Stimulated activated CD4-positive, alpha-beta T cell treated with anti-CD3 and anti-CD28 coated beads, Interleukin-4, amount 100 ng/mL, for 48 hours (primary cell): Measurements from ENCODE around the gene PPP2R5E.
"Not testable (repeated sequence)": the region's sequence is repeated elsewhere in the genome, so short reads cannot be mapped to it uniquely, and the experiment has no call there.

Source experiments
- DNase-seq, 2 donors: peaks; one replicate each; pipeline ENCODE4 v3.0.0-alpha.2; 2020; ENCODE audit warnings: low read depth in 2 of 2

The PPP2R5E gene

DNA sequence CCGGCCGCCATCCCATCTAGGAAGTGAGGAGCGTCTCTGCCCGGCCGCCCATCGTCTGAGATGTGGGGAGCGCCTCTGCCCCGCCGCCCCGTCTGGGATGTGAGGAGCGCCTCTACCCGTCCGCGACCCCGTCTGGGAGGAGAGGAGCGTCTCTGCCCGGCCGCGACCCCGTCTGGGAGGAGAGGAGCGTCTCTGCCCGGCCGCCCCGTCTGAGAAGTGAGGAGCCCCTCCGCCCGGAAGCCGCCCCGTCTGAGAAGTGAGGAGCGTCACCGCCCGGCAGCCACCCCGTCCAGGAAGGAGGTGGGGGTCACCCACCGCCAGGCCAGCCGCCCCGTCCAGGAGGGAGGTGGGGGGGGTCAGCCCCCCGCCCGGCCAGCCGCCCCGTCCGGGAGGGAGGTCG is 20.7 kb downstream of the PPP2R5E start:
- DNase-seq, result not testable (repeated sequence)

DNA sequence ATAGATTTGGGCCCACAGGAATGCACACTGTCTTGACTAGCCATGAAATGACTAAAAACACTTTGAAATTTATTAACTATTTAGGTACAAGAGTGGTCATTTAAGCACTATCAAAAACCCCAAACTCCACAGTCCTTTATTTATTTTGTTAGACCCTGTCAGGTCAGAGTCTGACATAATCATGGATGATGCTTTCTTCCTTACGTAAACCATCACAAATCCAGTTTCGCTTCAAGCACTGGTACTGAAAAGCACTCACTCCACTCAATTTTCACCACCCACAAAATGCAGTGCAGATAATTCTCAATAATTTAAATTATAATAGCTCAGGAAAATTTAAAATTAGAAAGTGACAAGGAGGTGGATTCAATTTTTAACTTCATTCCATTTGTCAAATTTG is 25.8 kb downstream of the PPP2R5E start:
- DNase-seq, result no peak

DNA sequence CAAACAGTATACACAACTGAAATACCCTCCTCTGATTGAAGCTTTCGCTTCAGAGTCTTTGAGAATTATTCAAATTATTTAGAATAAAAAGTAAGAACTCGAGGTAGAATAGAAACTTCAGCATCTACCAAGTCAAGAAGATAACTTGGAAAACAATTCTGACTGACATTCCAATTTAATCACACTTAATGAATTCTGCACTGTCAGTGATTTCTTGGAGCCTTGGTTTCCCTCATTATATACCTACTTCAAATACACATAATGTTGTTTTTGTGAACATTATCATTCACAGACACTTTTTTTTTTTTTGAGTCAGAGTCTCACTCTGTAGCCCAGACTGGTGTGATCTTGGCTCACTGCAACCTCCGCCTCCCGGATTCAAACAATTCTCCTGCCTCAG is 27.9 kb downstream of the PPP2R5E start:
- no peak for DNase-seq

DNA sequence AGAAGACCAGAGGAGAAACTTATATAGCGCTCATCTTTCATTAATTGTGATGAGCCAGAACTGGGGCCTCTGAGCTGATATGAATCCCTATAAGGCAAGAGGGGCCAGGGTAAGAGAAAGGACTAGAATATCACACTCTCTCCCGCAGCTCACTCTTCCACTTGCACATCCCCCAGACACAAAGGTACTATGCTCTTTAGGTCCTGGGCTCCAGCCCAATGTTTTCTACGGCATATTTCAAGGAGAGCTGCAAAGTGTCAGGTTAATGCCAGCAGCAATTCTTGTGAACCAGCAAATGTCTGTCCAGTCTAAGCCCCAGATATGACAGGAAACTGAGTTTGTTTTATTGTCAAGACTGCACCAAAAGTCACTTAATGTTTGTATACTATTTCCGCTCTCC is 29.4 kb downstream of the PPP2R5E start:
- DNase-seq, result no peak

DNA sequence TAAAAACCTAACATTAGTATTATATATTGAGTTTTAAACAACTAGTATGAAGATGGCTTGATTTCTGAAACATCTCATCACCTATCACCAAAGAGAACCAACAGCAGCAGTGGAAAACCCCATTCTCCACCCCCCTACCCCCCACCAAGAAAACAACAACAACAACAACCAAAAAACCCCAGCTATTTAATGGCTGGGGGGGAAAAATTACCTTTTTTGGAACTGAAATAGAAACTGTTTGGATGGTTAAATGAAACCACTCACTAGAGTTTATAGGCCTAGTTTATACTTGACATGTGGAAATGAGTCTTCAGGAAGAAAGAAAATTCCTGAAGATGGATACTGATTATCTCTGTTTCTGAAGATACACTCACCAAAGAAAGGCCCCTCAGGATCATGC is 30.3 kb downstream of the PPP2R5E start:
- no peak for DNase-seq

DNA sequence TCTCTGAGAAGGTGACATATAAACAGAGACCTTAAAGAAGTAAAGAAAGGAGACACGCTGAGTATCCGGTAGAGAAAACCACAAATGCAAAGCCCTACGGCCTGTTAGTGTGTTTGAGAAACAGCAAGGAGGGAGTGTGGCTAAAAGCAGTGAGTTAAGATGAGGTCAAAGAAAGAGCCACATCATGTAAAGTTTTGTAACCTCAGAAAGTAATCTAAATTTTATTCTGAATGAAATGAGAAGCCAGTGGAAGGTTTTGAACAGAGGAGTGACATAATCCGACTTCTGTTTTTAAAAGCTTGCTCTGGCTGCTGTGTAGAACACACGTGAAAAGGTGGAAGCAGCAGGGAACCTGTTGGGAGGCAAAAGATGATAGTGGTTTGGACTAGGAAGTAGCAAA is 32.6 kb downstream of the PPP2R5E start:
- no peak for DNase-seq

DNA sequence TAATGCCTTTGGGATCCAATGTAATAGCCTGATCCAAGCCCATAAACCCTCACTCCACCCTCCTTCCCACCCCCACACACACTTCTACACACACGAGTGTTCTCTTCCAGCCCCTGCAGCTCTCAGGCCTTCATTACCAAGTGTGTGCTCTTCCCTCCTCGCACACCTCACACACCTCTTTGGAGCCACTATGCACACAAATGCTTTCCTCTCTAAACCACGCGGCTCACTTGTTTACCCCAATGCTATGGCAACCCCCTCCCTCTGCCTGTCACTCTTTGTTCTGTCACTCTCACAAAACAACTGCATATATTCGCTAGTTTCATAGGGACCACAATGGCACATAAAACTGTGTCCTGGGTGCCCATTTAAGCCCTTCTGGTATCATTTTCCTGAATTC is 35.1 kb downstream of the PPP2R5E start:
- DNase-seq, result no peak

DNA sequence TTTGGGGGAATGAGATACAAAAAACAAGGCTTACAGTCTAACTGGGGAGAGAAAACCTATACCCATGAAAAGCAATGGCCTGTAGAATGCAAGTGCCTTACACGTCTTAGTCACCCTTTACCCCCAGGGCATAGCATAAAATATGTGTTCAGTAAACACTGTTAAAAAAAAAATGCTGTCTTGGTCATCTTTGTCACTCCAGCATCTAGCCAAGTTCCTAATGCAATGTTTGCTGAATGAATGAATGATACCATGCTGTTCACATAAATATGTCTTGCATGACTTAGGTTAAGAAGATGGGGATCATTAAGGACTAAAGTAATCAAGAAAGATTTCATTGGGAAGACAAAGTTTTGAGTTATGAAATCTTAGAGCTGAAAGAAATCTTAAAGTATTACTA is 38.5 kb downstream of the PPP2R5E start:
- no peak for DNase-seq

DNA sequence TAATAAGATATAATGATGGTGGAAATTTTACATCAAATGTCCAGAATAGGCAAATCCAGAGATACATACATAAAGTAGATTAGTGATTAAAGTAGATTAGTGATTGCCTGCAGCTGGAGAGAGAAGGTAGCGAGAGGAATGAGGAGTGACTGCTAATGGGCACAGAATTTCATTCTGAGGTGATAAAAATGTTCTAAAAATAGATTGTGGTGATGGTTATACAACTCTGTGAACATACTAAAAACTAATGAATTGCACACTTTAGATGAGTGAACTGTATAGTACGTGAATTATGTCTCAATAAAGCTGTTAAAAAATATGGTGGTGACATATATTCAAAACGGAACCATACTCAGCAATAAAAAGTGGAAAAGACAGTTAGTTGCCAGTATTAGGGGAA is 41.7 kb downstream of the PPP2R5E start:
- DNase-seq, result no peak

DNA sequence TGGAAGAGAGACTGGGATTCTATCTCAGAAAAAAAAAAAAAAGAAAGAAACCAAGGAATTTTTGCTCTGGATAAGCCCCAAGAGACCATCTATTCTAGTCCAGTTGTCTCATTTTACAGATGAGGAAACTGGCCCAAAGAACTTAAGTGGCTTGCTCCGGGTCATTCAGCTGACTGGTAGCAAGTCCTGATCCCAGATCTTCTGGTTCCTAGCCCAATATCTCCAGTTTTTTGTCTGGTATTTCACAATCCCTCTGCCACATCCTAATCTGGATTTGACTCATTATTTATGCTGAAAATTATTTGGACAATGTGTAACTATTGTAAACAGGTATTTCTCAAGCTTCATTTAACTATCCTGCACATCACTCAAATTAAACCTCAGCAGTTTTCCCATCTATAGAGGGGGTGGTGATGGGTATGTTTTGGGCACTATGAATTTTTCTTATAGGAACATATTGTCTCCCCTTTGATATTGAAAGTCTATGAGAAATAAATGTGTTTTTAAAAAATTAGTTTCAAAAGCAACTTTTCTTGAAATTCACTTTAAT is 43.4 kb downstream of the PPP2R5E start:
- DNase-seq, result no peak

DNA sequence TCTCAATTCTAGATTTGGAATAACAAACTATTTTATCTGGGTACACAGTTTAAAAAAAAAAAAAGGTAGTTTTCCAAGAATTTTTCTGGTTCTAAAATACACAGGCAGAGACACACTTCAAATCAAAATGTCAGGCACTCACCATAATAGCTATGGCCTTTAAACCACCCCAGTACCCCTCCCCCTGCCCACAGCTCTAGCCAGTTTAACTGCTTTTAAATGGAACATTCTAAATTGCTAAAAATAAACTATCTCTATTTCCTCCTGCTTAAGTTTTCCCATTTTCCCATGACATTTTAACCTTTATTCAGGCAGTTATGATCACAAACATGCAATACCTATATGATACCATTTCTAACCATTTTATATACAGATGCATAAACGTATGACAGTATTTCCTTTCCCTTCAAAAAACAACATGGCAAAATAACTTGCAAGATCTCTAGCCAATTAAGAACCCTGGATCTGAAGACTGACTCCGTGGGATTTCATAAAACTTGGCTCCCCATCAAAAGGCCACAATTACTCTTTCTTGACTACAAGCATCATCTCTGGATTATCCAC is 46.3 kb downstream of the PPP2R5E start:
- no peak for DNase-seq

DNA sequence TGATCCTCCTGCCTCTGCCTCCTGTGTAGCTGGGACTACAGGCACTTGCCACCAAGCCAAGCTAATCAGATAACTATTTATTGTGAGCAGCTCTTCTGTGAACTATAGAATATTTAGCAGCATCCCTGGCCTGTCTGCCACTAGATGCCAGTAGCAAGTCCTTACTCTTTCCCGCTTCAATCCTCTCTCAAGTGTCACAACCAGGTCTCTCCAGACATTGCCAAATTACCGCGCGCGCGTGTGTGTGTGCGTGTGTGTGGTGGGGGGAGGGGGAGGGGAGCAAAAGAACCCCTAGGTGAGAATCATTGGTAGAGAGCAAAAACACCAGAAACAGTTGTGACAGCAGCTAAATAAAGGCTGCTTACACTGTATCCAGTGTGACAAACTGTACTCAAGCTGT is 49.9 kb downstream of the PPP2R5E start:
- DNase-seq, result no peak

DNA sequence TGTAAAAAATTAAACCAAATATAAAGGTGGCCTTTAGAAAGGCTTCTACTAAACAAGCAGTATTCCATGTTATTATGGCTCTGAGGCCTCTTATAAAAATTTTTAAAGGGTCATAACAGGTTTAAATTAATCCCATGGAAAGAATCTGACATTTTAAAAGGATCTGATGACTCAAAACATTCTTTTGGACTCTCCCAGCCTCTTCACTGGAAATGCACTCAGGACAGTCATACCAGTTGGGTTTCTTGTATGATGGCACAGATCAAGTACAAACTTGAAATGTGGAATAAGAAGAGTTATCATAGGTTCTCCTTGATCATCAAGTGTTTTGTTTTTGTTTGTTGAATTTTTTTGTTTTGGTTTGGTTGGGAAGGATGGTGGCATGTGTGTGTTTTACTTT is 50.8 kb downstream of the PPP2R5E start:
- DNase-seq, result no peak

DNA sequence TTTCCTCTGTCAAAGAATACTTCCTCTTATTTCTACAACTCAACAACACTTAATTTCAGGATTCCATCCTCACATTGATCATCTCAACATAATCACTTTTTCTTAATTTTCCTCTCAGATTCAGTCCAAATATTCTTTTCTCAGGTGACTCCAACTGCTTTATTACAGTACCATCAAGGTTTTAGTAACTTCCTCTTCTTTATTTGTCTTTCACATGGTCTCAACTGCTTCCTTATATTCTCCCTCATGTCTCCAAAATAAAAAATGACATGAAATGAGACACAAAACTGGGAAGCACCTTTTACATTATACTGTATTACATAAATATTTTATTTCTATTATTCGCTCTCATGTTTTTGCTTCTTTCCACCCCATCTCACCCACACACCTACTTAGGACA is 55.5 kb downstream of the PPP2R5E start:
- no peak for DNase-seq

DNA sequence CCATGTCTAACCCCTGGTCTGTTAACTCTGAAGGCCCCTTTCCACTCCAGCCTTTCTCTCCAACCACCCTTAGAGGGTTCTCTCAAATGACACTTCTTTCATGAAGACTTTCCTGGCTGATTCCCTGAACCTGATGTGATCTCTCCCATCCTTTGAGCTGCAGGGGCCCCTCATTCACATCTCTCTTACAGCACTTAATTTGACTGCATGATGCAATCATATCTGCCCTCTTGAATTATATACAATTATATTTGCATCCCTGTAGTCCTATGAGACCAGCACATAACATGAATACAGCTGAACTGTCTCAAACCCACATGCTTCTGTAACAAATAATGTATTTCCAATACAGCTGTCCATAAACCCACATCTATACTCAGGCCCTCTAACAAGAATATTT is 56.4 kb downstream of the PPP2R5E start:
- no peak for DNase-seq

DNA sequence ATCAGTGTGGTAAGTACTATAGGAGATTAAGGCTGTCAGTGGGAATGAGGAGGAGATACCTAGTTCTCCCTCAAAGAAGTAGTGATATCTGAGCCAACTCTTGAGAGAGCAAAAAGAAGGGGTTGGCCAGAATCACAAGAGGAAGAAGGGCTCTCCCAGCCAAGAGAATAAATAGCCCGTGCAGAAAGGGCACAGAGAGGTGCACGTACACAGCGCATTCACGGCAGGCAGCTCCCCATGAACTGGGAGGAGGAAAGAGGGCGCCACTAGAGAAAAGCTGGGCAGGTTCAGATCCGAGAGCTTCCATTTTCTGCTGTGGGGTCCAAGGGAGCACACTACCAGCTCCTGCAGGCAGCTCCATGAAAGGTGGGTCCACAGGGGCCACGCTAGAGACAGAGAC is 59.9 kb downstream of the PPP2R5E start:
- no peak for DNase-seq

DNA sequence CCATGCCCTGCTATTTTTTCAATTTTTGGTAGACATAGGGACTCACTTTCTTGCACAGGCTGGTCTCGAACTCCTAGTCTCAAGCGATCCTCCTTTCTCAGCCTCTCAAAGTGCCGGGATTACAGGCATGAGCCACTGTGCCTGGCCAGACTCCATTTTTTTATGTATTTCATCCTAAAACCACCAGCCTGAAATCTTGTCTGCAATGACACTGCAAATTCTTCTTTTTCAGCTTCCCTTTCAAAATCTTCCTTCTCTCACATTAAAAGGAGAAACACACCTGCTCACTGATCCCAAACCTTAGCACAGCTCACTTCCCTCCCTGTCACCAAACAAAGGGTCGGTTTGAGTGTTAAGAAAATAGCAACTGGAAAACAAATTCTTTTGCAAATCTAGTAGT is 62.6 kb downstream of the PPP2R5E start:
- DNase-seq, result no peak

DNA sequence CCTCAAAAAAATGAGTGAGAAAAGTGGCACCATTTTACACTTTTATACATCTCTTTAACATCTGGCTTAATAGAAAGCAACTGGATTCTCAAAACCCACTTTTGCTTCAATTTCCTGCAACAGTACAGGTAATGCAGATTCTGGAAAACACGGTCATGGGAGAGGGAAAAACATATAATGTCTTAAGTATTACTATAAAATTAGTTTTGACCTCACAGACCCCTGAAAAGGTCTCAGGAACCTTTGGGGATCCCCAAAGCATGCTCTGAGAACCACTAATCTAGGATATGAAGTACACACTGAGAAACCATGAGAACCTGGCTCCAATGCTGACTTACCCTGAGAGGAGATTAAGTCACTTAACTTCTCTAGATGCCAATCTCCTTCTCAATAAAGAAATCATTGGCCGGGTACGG is 64.7 kb downstream of the PPP2R5E start:
- DNase-seq, result no peak

DNA sequence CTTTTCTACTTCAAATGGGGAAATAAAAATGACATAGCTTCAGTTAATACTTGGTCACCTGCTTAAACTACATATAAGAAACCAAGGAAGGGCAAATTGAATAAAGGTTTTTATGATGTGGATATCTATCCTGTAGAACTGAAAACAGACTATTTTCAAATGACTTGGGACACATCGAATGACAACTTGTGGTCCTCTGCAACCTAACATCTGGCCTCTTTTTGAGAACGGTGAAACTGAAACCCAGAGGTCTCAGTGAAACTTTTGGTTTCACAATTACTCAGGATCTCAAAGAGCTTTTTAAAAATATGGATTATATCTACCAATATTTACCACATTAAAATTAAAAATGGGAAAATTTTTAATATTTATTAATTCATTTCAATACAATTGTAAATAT is 65.2 kb downstream of the PPP2R5E start:
- DNase-seq, result no peak

DNA sequence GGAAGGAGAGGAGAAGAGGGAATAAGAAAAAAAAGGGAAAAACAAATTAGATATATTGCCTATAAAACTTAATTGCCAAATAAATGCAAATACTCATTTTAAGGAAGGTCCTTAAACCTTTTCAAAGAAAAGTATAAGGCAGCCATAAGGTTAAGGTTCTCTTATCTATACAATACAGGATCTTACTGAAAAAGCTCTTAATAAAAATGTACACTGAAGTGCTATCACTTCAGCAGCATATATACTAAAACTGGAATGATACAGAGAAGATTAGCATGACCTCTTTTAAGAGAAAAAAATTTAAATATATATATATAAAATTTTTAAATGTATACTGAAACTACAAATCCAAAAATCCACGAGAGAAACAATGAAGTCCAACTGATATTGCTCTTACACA is 65.6 kb downstream of the PPP2R5E start:
- no peak for DNase-seq

DNA sequence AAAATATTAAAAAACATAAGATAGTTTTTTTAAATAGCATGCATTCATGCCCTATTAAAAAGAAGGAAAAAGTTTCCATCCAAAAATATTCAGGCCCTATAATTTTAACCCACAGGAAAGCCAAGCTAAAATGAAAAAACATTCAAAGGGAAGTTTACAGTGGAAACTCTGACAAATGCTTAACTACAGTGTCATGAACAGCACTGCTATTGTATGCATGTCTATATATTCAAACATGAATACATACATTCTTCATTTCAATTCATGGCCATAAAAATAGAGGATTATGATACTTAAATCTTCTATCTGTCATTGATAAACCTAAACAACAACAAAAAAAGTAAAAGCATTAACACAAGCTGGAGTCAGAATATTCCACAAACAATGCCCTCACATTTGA is 67.4 kb downstream of the PPP2R5E start:
- no peak for DNase-seq

DNA sequence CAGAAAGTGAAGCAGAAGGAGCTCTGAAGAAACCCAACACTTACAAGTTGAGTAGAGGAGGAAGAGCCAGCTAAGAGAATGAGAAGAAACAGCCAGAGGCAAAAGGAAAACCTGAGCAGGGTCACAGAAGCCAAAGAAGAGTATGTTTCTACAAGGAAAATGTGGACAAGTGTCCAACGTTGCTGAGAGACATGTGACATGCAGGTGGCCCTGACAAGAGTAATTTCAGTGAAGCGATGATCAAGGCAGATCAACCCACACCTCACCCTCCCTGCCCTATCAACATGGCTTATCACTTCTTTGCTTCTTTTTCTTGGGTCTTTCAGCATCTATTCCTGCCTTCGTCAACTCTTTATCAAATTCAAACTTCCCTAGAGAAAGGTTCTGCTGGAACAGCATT is 68.3 kb downstream of the PPP2R5E start:
- DNase-seq, result no peak

DNA sequence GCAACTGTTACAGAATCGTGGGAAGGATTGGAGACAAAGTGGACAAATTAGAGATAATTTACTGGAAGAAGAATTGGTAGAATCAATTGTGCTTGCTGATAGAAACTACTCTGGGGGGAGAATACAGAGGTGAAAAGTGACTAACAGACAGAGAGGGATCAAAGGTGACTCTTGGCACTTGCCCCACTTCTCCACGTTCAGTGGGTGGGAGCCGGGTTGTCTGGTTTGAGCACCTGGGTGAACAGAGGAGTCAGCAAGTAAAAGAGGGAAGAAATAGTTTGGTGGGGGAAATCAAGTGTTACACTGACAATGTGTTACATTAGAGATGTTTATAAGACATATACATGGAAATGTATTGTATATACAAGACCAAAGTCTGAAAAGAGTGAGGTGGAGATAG is 69.1 kb downstream of the PPP2R5E start:
- DNase-seq, result no peak

DNA sequence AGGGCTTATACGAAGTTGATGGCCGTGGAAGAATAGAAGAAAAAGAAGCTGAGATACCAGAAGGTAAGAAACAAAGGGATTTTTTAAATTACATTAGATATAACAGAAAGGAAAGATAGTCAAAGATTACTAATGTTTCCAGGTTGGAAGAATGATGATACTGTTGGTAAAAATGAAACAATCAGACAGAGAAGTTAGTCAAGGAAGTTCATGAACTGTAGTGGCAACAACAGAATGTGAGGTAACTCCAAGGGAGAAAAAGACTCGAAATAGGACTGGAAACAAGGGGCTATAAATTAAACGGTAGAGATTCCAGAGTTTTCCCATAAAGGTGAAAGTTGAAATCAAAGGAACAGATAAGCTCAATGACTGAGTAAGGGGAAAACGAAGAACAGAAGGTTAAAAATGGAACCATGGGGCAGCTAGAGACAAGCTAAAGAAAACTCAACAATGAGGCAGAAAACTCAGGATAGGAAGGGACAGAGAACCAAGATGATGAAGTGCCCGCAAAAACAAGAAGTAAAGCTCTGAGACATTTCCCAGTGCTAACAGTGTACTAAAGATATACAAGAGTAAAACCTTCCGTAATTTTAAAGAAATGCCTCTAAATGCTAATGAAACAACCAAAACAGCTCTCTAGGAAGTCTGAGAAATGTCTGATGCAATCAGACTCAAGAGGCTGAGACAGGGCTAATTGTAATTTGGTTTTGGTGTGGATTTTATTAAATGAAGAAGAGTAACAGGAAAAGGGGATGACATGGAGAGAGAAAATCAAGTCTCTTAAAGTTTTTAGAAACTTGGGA is 70.0 kb downstream of the PPP2R5E start:
- no peak for DNase-seq
